CD4-positive, alpha-beta T cell treated with Interleukin-2 at 100 ng/mL for 4 hours (primary cell): ENCODE results near the gene UBE2F.
"Not testable (repeated sequence)": the region's sequence is repeated elsewhere in the genome, so short reads cannot be mapped to it uniquely, and the experiment has no call there.

Experiments used
- DNase-seq: peaks from one replicate; pipeline ENCODE4 v3.0.0-alpha.2; 2020; ENCODE audit warnings: low spot score

The UBE2F gene

GRCh38 chr2:237980087-237980486 is 13.3 kb downstream of the UBE2F start:
- no peak for DNase-seq

DNA sequence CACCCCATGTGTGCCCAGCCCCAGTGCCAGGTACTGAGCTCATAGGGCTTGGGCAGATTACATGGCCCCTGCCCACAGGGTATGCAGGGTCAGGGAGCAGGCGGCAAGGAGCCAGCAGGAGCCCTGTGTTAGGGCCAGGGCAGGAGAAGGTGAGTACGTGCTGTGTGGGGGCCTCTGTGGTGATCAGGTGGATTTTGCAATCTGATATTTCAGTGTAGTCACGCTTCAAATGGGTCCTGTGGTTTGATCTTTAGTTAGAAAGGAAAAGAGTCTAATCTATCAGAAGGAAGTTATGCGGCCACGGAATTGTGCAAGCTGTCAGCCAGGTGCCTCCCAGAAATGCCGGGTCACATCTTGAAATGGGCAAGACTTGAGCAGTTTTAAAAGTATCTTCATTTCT is 13.9 kb downstream of the UBE2F start:
- DNase-seq: no peak

GRCh38 chr2:237981621-237982020 is 14.8 kb downstream of the UBE2F start:
- DNase-seq: not testable (repeated sequence)

- no peak for DNase-seq
Observed at GRCh38 chr2:237982039-237982725, 15.4 kb downstream of the UBE2F start.

DNA sequence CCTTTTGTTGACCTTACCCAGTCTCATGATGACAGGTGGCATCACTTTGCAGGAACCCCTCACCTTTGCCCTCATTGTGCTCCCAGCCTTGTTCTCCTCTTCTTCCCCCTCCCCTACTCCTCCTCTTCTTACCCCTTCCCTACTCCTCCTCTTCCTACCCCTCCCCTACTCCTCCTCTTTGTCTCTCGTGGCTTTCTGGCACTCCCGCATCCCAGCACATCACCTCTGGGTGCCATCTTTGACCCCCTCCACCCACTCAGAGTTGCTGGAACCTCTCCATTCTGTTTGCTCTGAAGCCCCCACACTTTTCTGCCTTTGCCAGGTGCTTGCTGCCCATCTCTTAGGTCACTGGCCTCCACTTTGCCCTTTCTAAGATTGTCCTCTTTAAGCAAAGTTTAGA is 17.1 kb downstream of the UBE2F start:
- no peak for DNase-seq

- DNase-seq: no peak
Observed at GRCh38 chr2:237987268-237987667, 20.5 kb downstream of the UBE2F start.

- no peak for DNase-seq
Observed at GRCh38 chr2:237993701-237994100, 26.9 kb downstream of the UBE2F start.

GRCh38 chr2:237995036-237995435 is 28.2 kb downstream of the UBE2F start:
- DNase-seq: no peak

DNA sequence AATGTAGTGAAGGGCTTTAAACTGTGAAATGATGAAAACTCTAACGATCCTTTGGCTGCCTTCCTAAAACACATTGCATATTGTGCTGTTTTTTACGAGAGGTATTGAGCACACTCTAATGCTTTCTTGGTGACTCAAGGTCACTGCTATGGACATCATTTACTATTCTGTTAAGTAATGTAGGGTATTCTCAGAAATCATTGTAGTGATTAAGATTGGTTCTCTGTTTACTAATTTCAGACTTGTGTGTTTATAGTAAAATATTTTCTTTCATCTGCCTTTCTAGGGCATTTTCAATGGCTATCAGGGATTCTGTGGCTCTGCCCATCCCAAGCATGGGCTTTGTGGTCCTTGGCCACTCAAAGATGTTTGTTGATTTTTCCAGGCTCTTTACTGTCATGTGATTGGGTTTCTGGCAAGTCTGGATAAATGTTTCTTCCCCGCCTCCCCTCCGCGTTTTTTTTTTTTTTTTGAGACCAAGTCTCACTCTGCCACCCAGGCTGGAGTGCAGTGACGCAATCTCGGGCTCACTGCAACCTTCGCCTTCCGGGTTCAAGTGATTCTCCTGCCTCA is 29.3 kb downstream of the UBE2F start:
- DNase-seq: no peak

DNA sequence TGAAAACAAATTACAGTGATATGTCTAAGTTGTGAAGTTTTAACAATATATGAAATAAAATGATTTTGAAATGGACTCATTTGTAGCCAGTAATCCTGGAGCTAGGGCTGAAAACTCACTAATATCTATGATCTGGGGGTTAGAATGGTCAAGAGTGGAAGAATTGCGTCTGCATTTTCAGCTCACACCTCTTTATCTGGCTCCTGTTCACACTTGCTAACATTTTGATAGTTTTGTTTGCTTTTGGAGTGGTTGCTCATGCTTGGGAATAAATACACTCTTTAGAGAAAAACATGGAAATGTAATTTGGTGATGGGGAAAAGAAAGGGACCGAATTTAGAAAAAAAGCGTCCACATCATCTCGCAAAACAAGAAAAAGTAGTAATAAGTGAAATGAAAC is 30.7 kb downstream of the UBE2F start:
- DNase-seq: no peak

- peak; percentile 52 for DNase-seq
Observed at GRCh38 chr2:237998530-237998929, 31.7 kb downstream of the UBE2F start.

GRCh38 chr2:238003234-238004031 is 36.6 kb downstream of the UBE2F start:
- DNase-seq: peak; percentile 8

- DNase-seq: no peak
Observed at GRCh38 chr2:238004077-238004830, 37.4 kb downstream of the UBE2F start.

- no peak for DNase-seq
Observed at GRCh38 chr2:238005528-238005927, 38.7 kb downstream of the UBE2F start.

GRCh38 chr2:238006510-238006909 is 39.7 kb downstream of the UBE2F start:
- no peak for DNase-seq

DNA sequence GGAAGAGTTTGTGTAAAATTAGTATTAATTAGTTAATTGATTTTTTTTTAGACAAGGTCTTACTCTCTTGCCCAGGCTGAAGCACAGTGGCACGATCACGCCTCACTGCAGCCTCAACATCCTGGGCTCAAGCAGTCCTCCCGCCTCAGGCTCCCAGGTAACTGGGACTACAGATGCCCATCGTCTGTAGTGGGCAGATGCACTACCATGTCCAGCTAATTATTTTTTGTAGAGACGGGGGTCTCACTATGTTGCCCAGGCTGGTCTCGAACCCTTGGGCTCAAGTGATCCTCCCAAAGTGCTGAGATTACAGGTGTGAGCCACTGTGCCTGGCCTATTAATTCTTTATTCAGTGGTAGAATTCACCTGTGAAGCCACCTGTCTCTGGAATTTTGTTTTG is 41.1 kb downstream of the UBE2F start:
- DNase-seq: no peak

DNA sequence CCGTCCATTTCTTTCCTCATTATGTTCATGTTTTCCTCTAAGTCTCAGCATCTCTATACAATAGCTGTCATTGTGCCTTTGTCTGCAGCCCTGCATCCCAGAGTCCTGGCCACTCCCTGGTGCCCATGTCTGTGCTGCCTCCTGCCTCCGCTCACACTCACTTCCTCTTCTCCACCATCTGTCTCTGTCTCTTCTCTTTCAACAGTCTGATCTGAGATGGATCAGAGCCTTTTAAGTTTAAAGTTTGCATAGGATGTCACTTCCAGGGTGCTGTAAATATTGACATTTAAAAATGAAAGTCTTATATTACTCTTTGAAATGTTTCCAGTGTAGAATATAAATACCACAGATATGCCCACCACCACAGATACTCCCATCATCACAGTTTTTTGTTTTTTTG is 42.7 kb downstream of the UBE2F start:
- DNase-seq: no peak

- DNase-seq: no peak
Observed at GRCh38 chr2:238010572-238010971, 43.8 kb downstream of the UBE2F start.

DNA sequence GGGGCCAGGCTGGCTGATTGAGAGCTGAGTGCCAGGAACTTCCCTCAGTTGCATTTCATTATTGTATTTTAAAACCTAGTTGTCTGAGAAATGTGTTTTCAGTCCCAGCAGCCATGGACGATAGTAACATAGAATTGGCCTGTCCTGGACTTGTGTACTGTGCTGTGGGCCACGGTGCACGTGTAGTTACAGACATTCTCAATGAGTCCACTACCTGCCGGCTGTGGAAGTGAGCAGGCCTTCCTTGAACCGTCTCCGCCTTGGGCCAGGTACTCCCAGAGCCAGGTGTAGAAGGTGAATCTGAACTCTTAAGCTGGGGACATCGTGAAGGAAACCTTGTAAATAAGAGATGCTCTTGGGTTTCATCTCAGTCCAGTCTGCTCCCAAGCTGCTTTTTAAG is 47.0 kb downstream of the UBE2F start:
- no peak for DNase-seq

GRCh38 chr2:238015705-238016104 is 48.9 kb downstream of the UBE2F start:
- DNase-seq: no peak

- no peak for DNase-seq
Observed at GRCh38 chr2:238016526-238016925, 49.7 kb downstream of the UBE2F start.

DNA sequence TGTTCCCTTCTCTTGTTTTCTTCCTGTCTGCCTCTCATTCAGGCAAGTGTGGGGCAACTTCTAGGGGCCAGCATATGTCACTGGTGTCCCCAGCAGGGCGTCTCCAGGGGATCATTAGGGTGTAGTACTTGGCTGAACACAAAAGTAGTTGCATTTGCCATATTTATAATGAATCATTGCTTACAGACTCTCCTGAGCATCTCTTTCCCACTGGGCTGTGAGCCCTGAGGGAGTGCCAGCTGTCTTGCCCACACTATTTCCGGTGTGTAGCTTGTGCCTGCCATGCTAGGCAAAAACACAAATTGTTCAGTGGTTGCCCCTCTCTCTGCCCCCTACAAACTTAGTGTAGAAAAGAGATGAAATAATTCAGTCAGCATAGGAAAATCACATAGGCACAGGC is 53.1 kb downstream of the UBE2F start:
- no peak for DNase-seq

GRCh38 chr2:238020816-238021215 is 54.0 kb downstream of the UBE2F start:
- no peak for DNase-seq
